HepG2 (cell line): ENCODE results near the gene TNP2. TPM values are rescaled to one million over a fixed set of nuclear protein-coding genes. Genes with fewer than 3 reads are reported as not detected.

ENCODE experiments used
- AHDC1 ChIP-seq: sonication (generic); formaldehyde crosslinking; IDR thresholded peaks from 2 replicates; pipeline ENCODE4 v1.5.1; 2020; ENCODE audit warnings: mild to moderate bottlenecking, missing genetic modification reagents, borderline replicate concordance
- ATF2 ChIP-seq: sonication (generic); formaldehyde crosslinking; IDR thresholded peaks from 2 replicates; pipeline ENCODE4 v1.4.0; 2020; ENCODE audit warnings: missing genetic modification reagents
- DBP ChIP-seq: sonication (generic); formaldehyde crosslinking; IDR thresholded peaks from 2 replicates; pipeline ENCODE4 v1.4.0; 2020; ENCODE audit warnings: missing genetic modification reagents; ENCODE audit errors: not compliant biosample characterization
- DMAP1 ChIP-seq: IDR thresholded peaks from 2 replicates; pipeline ENCODE4 v1.6.1; 2016
- KDM5A ChIP-seq: fragments of 200-600 bp; sonication (generic); IDR thresholded peaks from 2 replicates; pipeline ENCODE4 v1.7.0; 2018; ENCODE audit warnings: antibody characterized with exemption, mild to moderate bottlenecking, low read length, borderline replicate concordance
- RARG ChIP-seq: sonication (generic); formaldehyde crosslinking; IDR thresholded peaks from 2 replicates; pipeline ENCODE4 v1.4.0; 2020; ENCODE audit warnings: low read depth, mild to moderate bottlenecking, missing genetic modification reagents
- REXO4 ChIP-seq: sonication (generic); formaldehyde crosslinking; IDR thresholded peaks from 2 replicates; pipeline ENCODE4 v1.8.0; 2022; ENCODE audit warnings: missing genetic modification reagents, mild to moderate bottlenecking, borderline replicate concordance
- SOX13 ChIP-seq, 3 experiments: fragments of 450-650 bp in 1 of 3; sonication (generic) in 1 of 3; formaldehyde crosslinking in 1 of 3; IDR thresholded peaks in 2 of 3; conservative IDR thresholded peaks in 1 of 3; 2 replicates each; pipeline versions ENCODE4 v1.5.0 to v1.6.1; 2016 to 2020; ENCODE audit warnings: antibody characterized with exemption in 1 of 3, mild to moderate bottlenecking in 1 of 3, missing compliant biosample characterization in 1 of 3, missing genetic modification reagents in 1 of 3, moderate library complexity in 1 of 3
- SP4 ChIP-seq: sonication (generic); formaldehyde crosslinking; IDR thresholded peaks from 2 replicates; pipeline ENCODE4 v1.8.1; 2023; ENCODE audit warnings: mild to moderate bottlenecking, missing genetic modification reagents
- XRCC5 ChIP-seq: fragments of 200-400 bp; formaldehyde crosslinking; optimal IDR thresholded peaks from 2 replicates; pipeline ENCODE3; 2017; ENCODE audit warnings: mild to moderate bottlenecking, low read length
- ZFX ChIP-seq: sonication (generic); formaldehyde crosslinking; IDR thresholded peaks from 2 replicates; pipeline ENCODE4 v1.4.0; 2020; ENCODE audit warnings: mild to moderate bottlenecking, low read depth, missing genetic modification reagents, moderate library complexity
- ZNF136 ChIP-seq: sonication (generic); formaldehyde crosslinking; IDR thresholded peaks from 2 replicates; pipeline ENCODE4 v1.8.1; 2022; ENCODE audit warnings: low read depth, mild to moderate bottlenecking, moderate library complexity, missing genetic modification reagents
- ZNF251 ChIP-seq: sonication (generic); formaldehyde crosslinking; IDR thresholded peaks from 2 replicates; pipeline ENCODE4 v1.9.0; 2021; ENCODE audit warnings: mild to moderate bottlenecking, missing genetic modification reagents
- ZNF580 ChIP-seq: IDR thresholded peaks from 2 replicates; pipeline ENCODE4 v1.6.1; 2016; ENCODE audit warnings: low read depth, borderline replicate concordance
- ZNF619 ChIP-seq: sonication (generic); formaldehyde crosslinking; IDR thresholded peaks from 2 replicates; pipeline ENCODE4 v1.4.0; 2020; ENCODE audit warnings: mild to moderate bottlenecking, missing genetic modification reagents
- ZNF768 ChIP-seq: sonication (generic); formaldehyde crosslinking; IDR thresholded peaks from 2 replicates; pipeline ENCODE4 v1.4.0; 2020; ENCODE audit warnings: missing genetic modification reagents
- ZNF788 ChIP-seq: sonication (generic); formaldehyde crosslinking; IDR thresholded peaks from 2 replicates; pipeline ENCODE4 v1.5.0; 2020; ENCODE audit warnings: mild to moderate bottlenecking, missing genetic modification reagents, borderline replicate concordance
- polyA plus RNA-seq, 8 experiments: library from polyadenylated mRNA; depleted of rRNA in 3 of 8; stranded (reverse) in 7 of 8; unstranded in 1 of 8; fragments of >200 nt; fragmentation: Illumina TruSeq in 4 of 8; extraction: Trizol in 4 of 8; gene quantifications; 2 replicates each; pipeline versions ENCODE4 v1.2.1 to v1.2.3, GENCODE V29; 2011 to 2016; ENCODE audit warnings: low read depth in 4 of 8, missing spikeins in 1 of 8, mixed read lengths in 1 of 8; ENCODE audit not compliant: insufficient read depth in 1 of 8
- total RNA-seq, 5 experiments: library from RNA; depleted of rRNA; stranded (reverse); fragments of >200 nt; fragmentation: Illumina TruSeq; extraction: Trizol; gene quantifications; 2 replicates each; pipeline ENCODE4 v1.2.3, GENCODE V29; 2016; ENCODE audit warnings: low read depth in 1 of 5
- TF ChIP-seq, protein P1 (sequence below): IDR thresholded peaks from 2 replicates; pipeline ENCODE4 v1.6.1; 2016; ENCODE audit warnings: low read depth, control low read depth

The TNP2 gene
- total and polyA plus RNA-seq, 2 of the 13 experiments (the other 11 are each of a cell fraction or from before 2014, with no cell fraction given) = not detected

- TF ChIP-seq, protein P1, sequence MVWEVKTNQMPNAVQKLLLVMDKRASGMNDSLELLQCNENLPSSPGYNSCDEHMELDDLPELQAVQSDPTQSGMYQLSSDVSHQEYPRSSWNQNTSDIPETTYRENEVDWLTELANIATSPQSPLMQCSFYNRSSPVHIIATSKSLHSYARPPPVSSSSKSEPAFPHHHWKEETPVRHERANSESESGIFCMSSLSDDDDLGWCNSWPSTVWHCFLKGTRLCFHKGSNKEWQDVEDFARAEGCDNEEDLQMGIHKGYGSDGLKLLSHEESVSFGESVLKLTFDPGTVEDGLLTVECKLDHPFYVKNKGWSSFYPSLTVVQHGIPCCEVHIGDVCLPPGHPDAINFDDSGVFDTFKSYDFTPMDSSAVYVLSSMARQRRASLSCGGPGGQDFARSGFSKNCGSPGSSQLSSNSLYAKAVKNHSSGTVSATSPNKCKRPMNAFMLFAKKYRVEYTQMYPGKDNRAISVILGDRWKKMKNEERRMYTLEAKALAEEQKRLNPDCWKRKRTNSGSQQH (CRISPR knock-in tag) = no peak
- TF ChIP-seq SP4 (CRISPR knock-in tag) (0 out of 2 replicates have a peak, but pooled peaks have one; percentile 56), XRCC5 (peak; percentile 69), ZNF251 (no peak), ZNF768 (CRISPR knock-in tag) (peak; percentile 61), DMAP1 (CRISPR knock-in tag) (0 out of 2 replicates have a peak, but pooled peaks have one; percentile 29), ZNF580 (CRISPR knock-in tag) (peak; percentile 49; the same call in 1 of the 2 replicates), RARG (CRISPR knock-in tag) (no peak), KDM5A (no peak), SOX13 (IDR thresholded peaks at IDR 0.05) (no peak), SOX13 (CRISPR knock-in tag; conservative IDR thresholded peaks at IDR 0.05 in 1 of 2, IDR thresholded peaks at IDR 0.05 in 1 of 2) (peak in 1 of 2 experiments; percentile 18; a peak in 2 of 4 replicates), ZNF788 (CRISPR knock-in tag) (no peak), DBP (CRISPR knock-in tag) (no peak), REXO4 (CRISPR knock-in tag) (no peak), ZFX (CRISPR knock-in tag) (no peak; the same call in 1 of the 2 replicates), ZNF619 (no peak), AHDC1 (CRISPR knock-in tag) (0 out of 2 replicates have a peak, but pooled peaks have one; percentile 44), ATF2 (no peak; the same call in 1 of the 2 replicates), ZNF136 (CRISPR knock-in tag) (no peak)
Observed at GRCh38 chr16:11258553-11259492, 10.3 kb downstream of the TNP2 start (continued).
